ENCODE measurements around the gene GPR135.

GPR135 gene

GRCh38 chr14:59464486-59465315 lies 479 bp downstream of the GPR135 start:
- no peak for TF ChIP-seq CTCF (IDR thresholded peaks at IDR 0.05)

GRCh38 chr14:59463787-59464485 lies 1.2 kb downstream of the GPR135 start:
- TF ChIP-seq CTCF (IDR thresholded peaks at IDR 0.05) = no peak

GRCh38 chr14:59461891-59462290 lies 3.3 kb downstream of the GPR135 start:
- TF ChIP-seq CTCF (IDR thresholded peaks at IDR 0.05) = no peak

- no peak for TF ChIP-seq CTCF (IDR thresholded peaks at IDR 0.05)
Measured at GRCh38 chr14:59460378-59460777, 4.8 kb downstream of the GPR135 start.

- no peak for TF ChIP-seq CTCF (IDR thresholded peaks at IDR 0.05)
Measured at GRCh38 chr14:59458486-59458885, 6.7 kb downstream of the GPR135 start.

- no peak for TF ChIP-seq CTCF (IDR thresholded peaks at IDR 0.05)
Measured at GRCh38 chr14:59455411-59455810, 9.8 kb downstream of the GPR135 start.

- TF ChIP-seq CTCF (IDR thresholded peaks at IDR 0.05) = no peak
Measured at GRCh38 chr14:59454139-59454538, 11.0 kb downstream of the GPR135 start.
